Measurements from ENCODE around the gene SOCS2.
"Not testable (repeated sequence)": the region's sequence is repeated elsewhere in the genome, so short reads cannot be mapped to it uniquely, and the experiment has no call there.

- TF ChIP-seq CTCF, POLR2A (IDR thresholded peaks at IDR 0.05): not testable (repeated sequence)
Observed at GRCh38 chr12:93625295-93625645, 52.8 kb downstream of the SOCS2 start.
